ENCODE results near the gene TET1. TPM values are rescaled to one million over a fixed set of nuclear protein-coding genes. Genes with fewer than 3 reads are reported as not detected.
"Not testable (repeated sequence)": the region's sequence is repeated elsewhere in the genome, so short reads cannot be mapped to it uniquely, and the experiment has no call there.

The TET1 gene
- total RNA-seq, 6 donors from 2014 or later: 0.55 to 2.0 (median 1.2) TPM

DNA sequence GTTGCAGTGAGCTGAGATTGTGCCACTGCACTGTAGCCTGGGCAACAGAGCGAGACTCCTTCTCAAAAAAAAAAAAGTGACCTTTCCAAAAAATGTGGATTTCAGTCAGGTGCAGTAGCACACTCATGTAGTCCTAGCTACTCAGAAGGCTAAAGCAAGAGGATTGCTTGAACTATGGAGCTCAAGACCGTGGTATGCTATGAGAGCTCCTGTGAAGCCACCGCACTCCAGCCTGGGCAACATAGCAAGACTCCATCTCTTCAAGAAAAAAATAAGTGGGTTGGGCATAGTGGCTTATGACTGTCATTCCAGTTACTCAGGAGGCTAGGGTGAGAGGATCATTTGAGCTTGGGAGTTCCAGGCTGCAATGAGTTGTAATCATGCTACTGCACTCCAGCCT lies 51.1 kb downstream of the TET1 start:
- H3K9me3 ChIP-seq: no peaks in the 10 kb centered on the region
- no peak for ATAC-seq (ENCODE audit: low FRiP score in 2 of 2)
- no peaks in the 10 kb centered on the region for H3K27me3 ChIP-seq
- no peak for TF ChIP-seq EP300 (IDR thresholded peaks at IDR 0.05)
- no peak for TF ChIP-seq POLR2AphosphoS5 (IDR thresholded peaks at IDR 0.05)
- TF ChIP-seq, protein P1, sequence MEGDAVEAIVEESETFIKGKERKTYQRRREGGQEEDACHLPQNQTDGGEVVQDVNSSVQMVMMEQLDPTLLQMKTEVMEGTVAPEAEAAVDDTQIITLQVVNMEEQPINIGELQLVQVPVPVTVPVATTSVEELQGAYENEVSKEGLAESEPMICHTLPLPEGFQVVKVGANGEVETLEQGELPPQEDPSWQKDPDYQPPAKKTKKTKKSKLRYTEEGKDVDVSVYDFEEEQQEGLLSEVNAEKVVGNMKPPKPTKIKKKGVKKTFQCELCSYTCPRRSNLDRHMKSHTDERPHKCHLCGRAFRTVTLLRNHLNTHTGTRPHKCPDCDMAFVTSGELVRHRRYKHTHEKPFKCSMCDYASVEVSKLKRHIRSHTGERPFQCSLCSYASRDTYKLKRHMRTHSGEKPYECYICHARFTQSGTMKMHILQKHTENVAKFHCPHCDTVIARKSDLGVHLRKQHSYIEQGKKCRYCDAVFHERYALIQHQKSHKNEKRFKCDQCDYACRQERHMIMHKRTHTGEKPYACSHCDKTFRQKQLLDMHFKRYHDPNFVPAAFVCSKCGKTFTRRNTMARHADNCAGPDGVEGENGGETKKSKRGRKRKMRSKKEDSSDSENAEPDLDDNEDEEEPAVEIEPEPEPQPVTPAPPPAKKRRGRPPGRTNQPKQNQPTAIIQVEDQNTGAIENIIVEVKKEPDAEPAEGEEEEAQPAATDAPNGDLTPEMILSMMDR (IDR thresholded peaks at IDR 0.05): no peak
- no peak for TF ChIP-seq POLR2A (IDR thresholded peaks at IDR 0.05)
- no peaks in the 10 kb centered on the region for H3K4me1 ChIP-seq
- 56 to 95% methylated on average over 3 of the region's 3 CpGs for WGBS, 2 donors
- no peaks in the 10 kb centered on the region for H3K36me3 ChIP-seq
- no peak overlapping the region for H3K4me3 ChIP-seq
- no peak for DNase-seq
- no peak overlapping the region for H3K27ac ChIP-seq

DNA sequence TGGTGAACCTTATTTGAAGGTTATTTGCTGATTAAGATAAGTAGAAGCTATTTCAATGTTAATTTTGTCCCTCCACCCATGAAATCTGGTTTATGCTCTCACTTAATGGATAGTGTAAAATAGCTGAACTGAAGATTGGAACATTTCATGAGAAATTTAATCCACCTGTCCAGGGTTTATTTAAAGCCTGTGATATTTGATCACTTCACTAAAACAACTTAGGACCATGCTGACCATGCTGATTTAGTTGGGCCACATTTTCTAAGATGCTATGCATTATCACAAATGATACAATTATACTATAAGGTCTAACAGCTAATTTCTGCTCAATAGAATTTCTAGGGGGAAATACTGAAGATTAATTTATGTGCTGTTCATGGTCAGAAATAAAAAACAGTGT lies 53.8 kb downstream of the TET1 start:
- ATAC-seq (ENCODE audit: low FRiP score in 2 of 2); H3K4me3 ChIP-seq: not testable (repeated sequence)

DNA sequence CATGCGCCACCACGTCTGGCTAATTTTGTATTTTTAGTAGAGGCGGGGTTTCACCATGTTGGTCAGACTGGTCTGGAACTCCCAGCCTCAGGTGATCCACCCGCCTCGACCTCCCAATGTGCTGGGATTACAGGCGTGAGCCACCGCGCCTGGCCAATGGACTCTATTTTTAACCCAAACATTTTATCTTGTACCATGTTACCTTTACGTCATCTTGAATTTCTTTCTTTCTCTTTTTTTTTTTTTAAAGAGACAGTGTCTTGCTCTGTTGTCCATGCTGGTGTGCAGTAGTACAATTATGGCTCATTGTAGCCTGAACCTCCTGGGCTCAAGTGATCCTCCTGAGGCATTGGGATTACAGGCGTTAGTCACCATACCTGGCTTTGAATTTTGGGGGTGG lies 57.6 kb downstream of the TET1 start:
- H3K36me3 ChIP-seq; H3K27me3 ChIP-seq; H3K4me1 ChIP-seq; H3K27ac ChIP-seq; H3K9me3 ChIP-seq; ATAC-seq (ENCODE audit: low FRiP score in 2 of 2); DNase-seq; H3K4me3 ChIP-seq: not testable (repeated sequence)
- 92 to 98% methylated on average over 10 of the region's 10 CpGs for whole genome bisulfite sequencing, 2 donors

More for the DNA sequence above, 53.8 kb downstream of the TET1 start:
- H3K9me3 ChIP-seq, H3K27ac ChIP-seq, H3K4me1 ChIP-seq, DNase-seq, H3K27me3 ChIP-seq, H3K36me3 ChIP-seq: not testable (repeated sequence)

DNA sequence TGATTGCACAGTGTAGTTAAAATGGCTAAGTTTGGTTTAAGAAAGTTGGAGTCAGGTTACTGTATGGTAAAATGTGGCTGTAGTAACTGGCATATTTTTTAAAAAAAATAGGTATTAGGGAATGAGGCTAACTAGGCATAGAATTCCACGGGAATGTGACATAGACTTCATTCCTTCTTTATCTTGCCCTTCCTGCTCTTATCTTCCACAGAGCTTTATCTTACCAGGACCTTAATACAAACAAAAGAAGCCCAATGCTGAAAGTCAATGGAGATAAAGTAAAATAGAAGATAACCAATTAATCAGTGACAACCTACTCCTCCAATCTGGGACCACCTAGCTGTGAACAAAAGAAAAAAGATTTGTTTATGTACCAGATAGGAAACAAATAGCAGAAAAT lies 58.1 kb downstream of the TET1 start:
- Histone ChIP-seq H3K4me1 (no peaks in the 10 kb centered on the region), H3K9me3 (no peaks in the 10 kb centered on the region), H3K27ac (no peak overlapping the region), H3K27me3 (no peaks in the 10 kb centered on the region), H3K4me3 (no peak overlapping the region), H3K36me3 (no peaks in the 10 kb centered on the region)
- DNase-seq: no peak
- ATAC-seq (ENCODE audit: low FRiP score in 2 of 2): no peak
- TF ChIP-seq EP300 (IDR thresholded peaks at IDR 0.05) (no peak), POLR2AphosphoS5 (IDR thresholded peaks at IDR 0.05) (no peak), POLR2A (IDR thresholded peaks at IDR 0.05) (no peak)
- TF ChIP-seq, protein P1 (IDR thresholded peaks at IDR 0.05): no peak
- WGBS, 2 donors: 0 to 29% methylated on average over 1 of the region's 1 CpG

GRCh38 chr10:68619595-68619994 lies 59.5 kb downstream of the TET1 start:
- H3K27ac ChIP-seq: no peak overlapping the region
- no peaks in the 10 kb centered on the region for H3K4me1 ChIP-seq
- 91 to 92% methylated on average over 3 of the region's 3 CpGs for WGBS, 2 donors
- DNase-seq (no peak), ATAC-seq (ENCODE audit: low FRiP score in 2 of 2) (no peak)
- H3K36me3 ChIP-seq: no peaks in the 10 kb centered on the region
- H3K27me3 ChIP-seq: no peaks in the 10 kb centered on the region
- H3K9me3 ChIP-seq: no peaks in the 10 kb centered on the region
- TF ChIP-seq POLR2A (IDR thresholded peaks at IDR 0.05) (no peak), EP300 (IDR thresholded peaks at IDR 0.05) (no peak), POLR2AphosphoS5 (IDR thresholded peaks at IDR 0.05) (no peak)
- TF ChIP-seq, protein P1 (IDR thresholded peaks at IDR 0.05): no peak
- no peak overlapping the region for H3K4me3 ChIP-seq

GRCh38 chr10:68625316-68625921 lies 65.3 kb downstream of the TET1 start:
- no peaks in the 10 kb centered on the region for H3K9me3 ChIP-seq
- 41 to 63% methylated on average over 4 of the region's 4 CpGs for WGBS, 2 donors
- ATAC-seq (ENCODE audit: low FRiP score in 2 of 2) (no peak), DNase-seq (no peak)
- no peak overlapping the region for H3K4me3 ChIP-seq
- no peaks in the 10 kb centered on the region for H3K4me1 ChIP-seq
- no peaks in the 10 kb centered on the region for H3K27me3 ChIP-seq
- no peak overlapping the region for H3K27ac ChIP-seq
- TF ChIP-seq, protein P1 (IDR thresholded peaks at IDR 0.05): no peak
- no peak for TF ChIP-seq POLR2AphosphoS5 (IDR thresholded peaks at IDR 0.05)
- H3K36me3 ChIP-seq: no peaks in the 10 kb centered on the region
